GM23248 (cell line): ENCODE results near the gene OLFML2B.

Source experiments
- EZH2 ChIP-seq: fragments of 200-600 bp; sonication (generic); IDR thresholded peaks from 2 replicates; pipeline ENCODE4 v1.6.1; 2018; ENCODE audit warnings: antibody characterized with exemption, mild to moderate bottlenecking; ENCODE audit not compliant: insufficient read depth, poor library complexity, severe bottlenecking
- EZH2phosphoT487 ChIP-seq: fragments of 200-600 bp; sonication (generic); IDR thresholded peaks from 2 replicates; pipeline ENCODE4 v1.6.1; 2018; ENCODE audit warnings: antibody characterized with exemption, moderate library complexity, mild to moderate bottlenecking, low read depth; ENCODE audit not compliant: insufficient read depth

GRCh38 chr1:161954466-161954865 lies 69.2 kb downstream of the OLFML2B start:
- TF ChIP-seq EZH2, result no peak
- TF ChIP-seq EZH2phosphoT487, result no peak
